WTC11 (cell line): Measurements from ENCODE around the gene FILIP1L. TPM values are rescaled to one million over a fixed set of nuclear protein-coding genes. Genes with fewer than 3 reads are reported as not detected.

Experiments used
- ATAC-seq: fragments of 200-7000 bp; cut with Tn5 transposase; 2 replicates; pipeline ENCODE4 v1.10.0; 2021; ENCODE audit warnings: mild to moderate bottlenecking, moderate library complexity
- CTCF ChIA-PET: fragments of 300-600 bp; sonication (Branson Sonifier 250); formaldehyde crosslinking; loops from one replicate; lab custom pipeline; 2021; ENCODE audit warnings: antibody characterized with exemption; lab: Charles Lee
- POLR2A ChIA-PET: fragments of 350-600 bp; sonication (Branson Sonifier 250); formaldehyde crosslinking; loops from one replicate; lab custom pipeline; 2021; ENCODE audit warnings: antibody characterized with exemption; lab: Charles Lee
- DNase-seq: peaks from one replicate; pipeline ENCODE4 v3.0.0; 2021; ENCODE audit warnings: low spot score
- H3K27ac Mint-ChIP-seq: 2 replicates; pipeline ENCODE4 v1.8.0; 2021; ENCODE audit warnings: mixed read lengths
- H3K27me3 Mint-ChIP-seq: 2 replicates; pipeline ENCODE4 v1.8.0; 2021; ENCODE audit warnings: low read depth, mild to moderate bottlenecking, moderate library complexity, mixed read lengths
- H3K36me3 Mint-ChIP-seq: 2 replicates; pipeline ENCODE4 v1.8.0; 2021; ENCODE audit warnings: mixed read lengths
- H3K4me1 Mint-ChIP-seq: 2 replicates; pipeline ENCODE4 v1.8.0; 2022; ENCODE audit warnings: mixed read lengths
- H3K4me3 Mint-ChIP-seq: 2 replicates; pipeline ENCODE4 v1.8.0; 2021; ENCODE audit warnings: mild to moderate bottlenecking, moderate library complexity, mixed read lengths
- H3K9me3 Mint-ChIP-seq: 2 replicates; pipeline ENCODE4 v1.8.0; 2021; ENCODE audit warnings: mixed read lengths
- ARID4B ChIP-seq: sonication (generic); formaldehyde crosslinking; IDR thresholded peaks from 2 replicates; pipeline ENCODE4 v1.8.0; 2023; ENCODE audit warnings: missing genetic modification reagents, mild to moderate bottlenecking, borderline replicate concordance
- ATF2 ChIP-seq: sonication (generic); formaldehyde crosslinking; IDR thresholded peaks from 2 replicates; pipeline ENCODE4 v1.8.1; 2022; ENCODE audit warnings: low read depth, missing genetic modification reagents, borderline replicate concordance
- CBFB ChIP-seq: sonication (generic); formaldehyde crosslinking; IDR thresholded peaks from 2 replicates; pipeline ENCODE4 v1.8.1; 2022; ENCODE audit warnings: mild to moderate bottlenecking, low read depth, missing genetic modification reagents
- CREM ChIP-seq: sonication (generic); formaldehyde crosslinking; IDR thresholded peaks from 2 replicates; pipeline ENCODE4 v1.8.1; 2022; ENCODE audit warnings: mild to moderate bottlenecking, missing genetic modification reagents, moderate library complexity
- ERG ChIP-seq: fragments of 250-450 bp; sonication (Bioruptor Pico); IDR thresholded peaks from 2 replicates; pipeline ENCODE4 v1.8.0; 2021; ENCODE audit warnings: mild to moderate bottlenecking
- ETV6 ChIP-seq: sonication (generic); formaldehyde crosslinking; IDR thresholded peaks from 2 replicates; pipeline ENCODE4 v1.8.1; 2022; ENCODE audit warnings: mild to moderate bottlenecking, missing genetic modification reagents
- FOXP1 ChIP-seq: sonication (generic); formaldehyde crosslinking; IDR thresholded peaks from 2 replicates; pipeline ENCODE4 v1.8.0; 2022; ENCODE audit warnings: missing genetic modification reagents, mild to moderate bottlenecking, moderate library complexity, borderline replicate concordance
- HMGXB4 ChIP-seq: sonication (generic); formaldehyde crosslinking; IDR thresholded peaks from 2 replicates; pipeline ENCODE4 v1.8.1; 2023; ENCODE audit warnings: mild to moderate bottlenecking, moderate library complexity, missing genetic modification reagents
- MXD4 ChIP-seq: fragments of 250-450 bp; sonication (Bioruptor Pico); IDR thresholded peaks from 2 replicates; pipeline ENCODE4 v1.8.0; 2021; ENCODE audit warnings: mild to moderate bottlenecking, moderate library complexity, borderline replicate concordance
- OVOL2 ChIP-seq: fragments of 250-450 bp; sonication (Bioruptor Pico); IDR thresholded peaks from 2 replicates; pipeline ENCODE4 v1.9.0; 2021; ENCODE audit warnings: mild to moderate bottlenecking, borderline replicate concordance
- STAT6 ChIP-seq: sonication (generic); formaldehyde crosslinking; conservative IDR thresholded peaks from 2 replicates; pipeline ENCODE4 v1.8.1; 2023; ENCODE audit warnings: mild to moderate bottlenecking, low read depth, missing genetic modification reagents, moderate library complexity
- ZNF232 ChIP-seq: sonication (generic); formaldehyde crosslinking; IDR thresholded peaks from 2 replicates; pipeline ENCODE4 v1.8.0; 2022; ENCODE audit warnings: mild to moderate bottlenecking, missing genetic modification reagents
- ZNF281 ChIP-seq: sonication (generic); formaldehyde crosslinking; IDR thresholded peaks from 2 replicates; pipeline ENCODE4 v1.8.0; 2023; ENCODE audit warnings: mild to moderate bottlenecking, missing genetic modification reagents
- ZNF425 ChIP-seq: fragments of 250-450 bp; sonication (Bioruptor Pico); conservative IDR thresholded peaks from 2 replicates; pipeline ENCODE4 v1.9.0; 2021; ENCODE audit warnings: mild to moderate bottlenecking
- total RNA-seq: library from RNA; stranded (reverse); gene quantifications from 3 replicates; pipeline ENCODE4 v1.2.3, GENCODE V29; 2021

FILIP1L gene
- total RNA-seq, 1 experiment from 2014 or later, result 0.17 TPM

- TF ChIP-seq ZNF425 (CRISPR knock-in tag) (no peak), ATF2 (CRISPR knock-in tag) (no peak), OVOL2 (no peak), MXD4 (CRISPR knock-in tag) (no peak), STAT6 (CRISPR knock-in tag) (no peak)
Observed at GRCh38 chr3:100040451-100041225, 73.7 kb downstream of the FILIP1L start (continued).

GRCh38 chr3:100039075-100039474 lies 75.2 kb downstream of the FILIP1L start:
- ChIA-PET CTCF (no interaction called here), POLR2A (no interaction called here)
- ATAC-seq (no peak), DNase-seq (no peak)
- Mint-ChIP-seq H3K27ac (no peak overlapping the region), H3K27me3 (no peaks in the 10 kb centered on the region), H3K9me3 (no peaks in the 10 kb centered on the region), H3K4me1 (peaks cover 20% of the 10 kb centered on the region), H3K4me3 (no peak overlapping the region), H3K36me3 (no peaks in the 10 kb centered on the region)
- TF ChIP-seq ARID4B (CRISPR knock-in tag), result no peak
- TF ChIP-seq HMGXB4, result no peak

- peaks cover 14% of the 10 kb centered on the region for H3K4me1 Mint-ChIP-seq
- no peak for ATAC-seq
- H3K27me3 Mint-ChIP-seq, result no peaks in the 10 kb centered on the region
- no peaks in the 10 kb centered on the region for H3K36me3 Mint-ChIP-seq
- no peak for DNase-seq
- H3K27ac Mint-ChIP-seq, result no peak overlapping the region
- ChIA-PET POLR2A (no interaction called here), CTCF (interaction anchor here (1.1 kb wide), 1 partner anchor 35 kb away, joined by 4 read pairs; no protein-coding TSS in a partner anchor)
- H3K9me3 Mint-ChIP-seq, result no peaks in the 10 kb centered on the region
- no peak overlapping the region for H3K4me3 Mint-ChIP-seq
- TF ChIP-seq FOXP1 (CRISPR knock-in tag) (no peak), ZNF232 (CRISPR knock-in tag) (no peak), ERG (CRISPR knock-in tag) (no peak), ETV6 (CRISPR knock-in tag) (no peak), CREM (CRISPR knock-in tag) (no peak), CBFB (no peak), ZNF281 (no peak)
Observed at GRCh38 chr3:100033903-100034471, 80.3 kb downstream of the FILIP1L start.
